Measurements from ENCODE around the gene THBS2. TPM values are rescaled to one million over a fixed set of nuclear protein-coding genes. Genes with fewer than 3 reads are reported as not detected.
A peak's percentile ranks its signal among the peaks of the same experiment; 100 is the strongest.

The THBS2 gene
- total and polyA plus RNA-seq, 12 donors = 5.2 to 45.9 (median 10.7) TPM

DNA sequence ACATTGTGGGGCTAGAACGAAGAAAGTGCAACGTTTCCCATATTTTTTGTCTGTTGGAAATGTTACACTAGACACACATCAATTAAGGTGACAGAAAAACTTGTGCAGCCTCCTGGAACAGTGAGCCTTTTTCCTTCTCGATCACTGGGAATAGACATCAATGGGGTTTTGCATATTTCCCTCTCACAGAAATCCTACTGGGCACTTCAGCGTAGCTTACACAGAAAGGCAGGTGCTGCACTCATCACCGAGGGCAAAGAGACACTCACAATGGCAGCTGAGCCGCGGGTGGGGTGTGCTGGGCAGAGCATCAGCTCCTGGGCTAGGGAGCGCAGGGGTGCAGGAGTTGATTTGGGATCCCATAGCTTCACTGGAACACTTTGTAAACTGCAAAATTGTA, 64.5 kb downstream of the THBS2 start:
- intact Hi-C loops (cut with DNase I) = no loop called here
- no peak for ATAC-seq

DNA sequence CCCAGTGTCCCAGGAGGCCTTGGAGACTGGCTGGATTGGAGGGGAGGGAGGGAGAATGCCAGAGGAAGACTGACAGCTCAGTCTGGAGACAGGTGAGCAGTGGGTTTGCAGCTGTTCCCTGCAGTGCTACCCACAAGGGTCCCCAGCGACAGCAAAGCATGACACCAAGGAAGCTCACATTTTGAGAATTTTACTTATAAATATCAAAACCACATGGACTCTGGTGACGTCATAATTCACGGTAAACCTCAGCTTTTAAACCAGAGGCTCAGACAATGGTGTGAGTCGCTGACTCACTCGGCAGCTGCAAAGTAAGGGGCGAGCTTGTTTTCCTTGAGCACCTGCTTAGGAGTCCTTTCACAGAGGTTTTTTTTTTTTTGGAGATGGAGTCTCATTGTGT, 65.2 kb downstream of the THBS2 start:
- Histone ChIP-seq H3K27me3 (peaks cover 0 to 2% (median 0%) of the 10 kb centered on the region in 7 donors), H3K4me1 (peaks cover 3 to 19% (median 7%) of the 10 kb centered on the region in 9 donors), H3K27ac (peak overlapping the region in 1 of 10 donors; percentile 50), H3K4me3 (no peak overlapping the region), H3K36me3 (no peaks in the 10 kb centered on the region), H3K9me3 (no peaks in the 10 kb centered on the region)
- 73 to 86% methylated on average over 6 of the region's 6 CpGs for WGBS, 2 donors
- ATAC-seq (no peak), DNase-seq (no peak)
- intact Hi-C loops (cut with DNase I) = no loop called here
- TF ChIP-seq, protein P1, sequence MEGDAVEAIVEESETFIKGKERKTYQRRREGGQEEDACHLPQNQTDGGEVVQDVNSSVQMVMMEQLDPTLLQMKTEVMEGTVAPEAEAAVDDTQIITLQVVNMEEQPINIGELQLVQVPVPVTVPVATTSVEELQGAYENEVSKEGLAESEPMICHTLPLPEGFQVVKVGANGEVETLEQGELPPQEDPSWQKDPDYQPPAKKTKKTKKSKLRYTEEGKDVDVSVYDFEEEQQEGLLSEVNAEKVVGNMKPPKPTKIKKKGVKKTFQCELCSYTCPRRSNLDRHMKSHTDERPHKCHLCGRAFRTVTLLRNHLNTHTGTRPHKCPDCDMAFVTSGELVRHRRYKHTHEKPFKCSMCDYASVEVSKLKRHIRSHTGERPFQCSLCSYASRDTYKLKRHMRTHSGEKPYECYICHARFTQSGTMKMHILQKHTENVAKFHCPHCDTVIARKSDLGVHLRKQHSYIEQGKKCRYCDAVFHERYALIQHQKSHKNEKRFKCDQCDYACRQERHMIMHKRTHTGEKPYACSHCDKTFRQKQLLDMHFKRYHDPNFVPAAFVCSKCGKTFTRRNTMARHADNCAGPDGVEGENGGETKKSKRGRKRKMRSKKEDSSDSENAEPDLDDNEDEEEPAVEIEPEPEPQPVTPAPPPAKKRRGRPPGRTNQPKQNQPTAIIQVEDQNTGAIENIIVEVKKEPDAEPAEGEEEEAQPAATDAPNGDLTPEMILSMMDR (IDR thresholded peaks at IDR 0.05) = no peak

More for the DNA sequence above, 64.5 kb downstream of the THBS2 start:
- DNase-seq = no peak
- TF ChIP-seq, protein P1 (IDR thresholded peaks at IDR 0.05) = no peak
- no peaks in the 10 kb centered on the region for H3K36me3 ChIP-seq
- no peak overlapping the region for H3K4me3 ChIP-seq
- H3K27me3 ChIP-seq = peaks cover 0 to 3% (median 0%) of the 10 kb centered on the region in 7 donors
- 74 to 81% methylated on average over 8 of the region's 8 CpGs for WGBS, 2 donors
- peaks cover 3 to 19% (median 7%) of the 10 kb centered on the region in 9 donors for H3K4me1 ChIP-seq
- H3K27ac ChIP-seq = peak overlapping the region in 8 of 10 donors; percentile 45 to 81 (median 78)
- H3K9me3 ChIP-seq = no peaks in the 10 kb centered on the region

DNA sequence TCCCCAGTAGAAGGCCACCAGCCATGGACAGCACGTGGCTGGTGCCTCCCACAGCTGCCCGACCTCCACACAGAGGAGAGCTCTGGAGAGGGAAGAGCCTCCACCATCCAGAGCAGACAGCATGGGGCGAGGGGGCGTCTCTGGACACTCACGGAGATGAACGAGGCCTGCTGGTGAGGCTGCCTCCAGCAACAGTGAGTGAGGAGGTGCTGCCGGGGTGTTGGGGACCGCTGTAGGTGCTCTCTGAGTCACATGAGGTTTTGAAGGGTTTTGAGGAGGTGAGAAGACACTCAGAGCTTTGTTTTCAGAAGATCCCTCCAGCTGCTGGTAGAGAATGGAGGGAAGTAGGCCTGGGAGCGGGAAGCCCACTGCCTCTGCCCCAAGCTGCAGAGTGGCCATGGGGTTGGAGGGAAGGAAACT, 65.6 kb downstream of the THBS2 start:
- TF ChIP-seq, protein P1 (IDR thresholded peaks at IDR 0.05) = no peak

DNA sequence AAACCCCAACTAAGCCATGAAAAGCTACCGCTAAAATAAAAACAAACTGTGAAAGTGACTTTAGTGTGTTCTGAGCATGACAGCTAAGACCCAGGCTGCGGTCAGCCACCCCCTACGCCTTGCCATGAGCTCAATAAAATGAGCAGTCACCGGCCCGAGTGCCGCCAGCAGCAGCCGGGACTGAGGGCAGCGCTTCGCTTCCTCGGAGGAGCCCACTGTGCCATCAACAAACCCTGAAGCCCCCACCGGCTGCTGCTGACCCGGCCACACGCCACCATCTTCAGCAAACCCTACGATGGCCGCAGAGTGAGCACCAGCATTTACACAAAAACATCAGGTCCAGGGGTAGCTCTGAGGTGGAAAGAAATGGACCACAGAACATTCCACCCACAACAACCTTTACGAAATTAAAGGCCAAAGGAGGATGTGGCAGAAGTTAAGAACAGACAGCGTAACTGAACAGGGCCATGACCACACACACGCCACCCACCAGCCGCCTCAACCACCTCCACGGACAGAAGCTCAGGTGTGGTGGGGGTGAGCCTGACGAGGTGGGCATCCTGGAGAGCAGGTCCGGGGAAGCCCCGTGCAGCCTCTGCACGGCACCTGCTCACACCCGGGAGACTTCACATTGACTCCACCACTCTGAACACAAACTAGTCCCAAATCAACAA, 67.0 kb downstream of the THBS2 start:
- H3K4me3 ChIP-seq = no peak overlapping the region
- TF ChIP-seq, protein P1 (IDR thresholded peaks at IDR 0.05) = no peak
- H3K27ac ChIP-seq = no peak overlapping the region
- ATAC-seq (no peak), DNase-seq (no peak)
- H3K27me3 ChIP-seq = peaks cover 0 to 5% (median 0%) of the 10 kb centered on the region in 7 donors
- H3K9me3 ChIP-seq = no peaks in the 10 kb centered on the region
- H3K4me1 ChIP-seq = peaks cover 3 to 19% (median 7%) of the 10 kb centered on the region in 9 donors
- WGBS, 2 donors = 90 to 92% methylated on average over 25 of the region's 25 CpGs
- H3K36me3 ChIP-seq = no peaks in the 10 kb centered on the region
- intact Hi-C loops (cut with DNase I) = no loop called here

More for the DNA sequence above, 65.6 kb downstream of the THBS2 start:
- DNase-seq (no peak), ATAC-seq (no peak)
- Histone ChIP-seq H3K36me3 (no peaks in the 10 kb centered on the region), H3K4me1 (peaks cover 3 to 19% (median 7%) of the 10 kb centered on the region in 9 donors), H3K27ac (peak overlapping the region in 1 of 10 donors; percentile 50), H3K9me3 (no peaks in the 10 kb centered on the region), H3K4me3 (no peak overlapping the region), H3K27me3 (peaks cover 0 to 4% (median 0%) of the 10 kb centered on the region in 7 donors)
- intact Hi-C loops (cut with DNase I) = no loop called here
- WGBS, 2 donors = 67 to 87% methylated on average over 9 of the region's 9 CpGs

Measured in heart right ventricle (tissue), 16 donors.